Measurements from ENCODE around the gene SOX13.

SOX13 gene

DNA sequence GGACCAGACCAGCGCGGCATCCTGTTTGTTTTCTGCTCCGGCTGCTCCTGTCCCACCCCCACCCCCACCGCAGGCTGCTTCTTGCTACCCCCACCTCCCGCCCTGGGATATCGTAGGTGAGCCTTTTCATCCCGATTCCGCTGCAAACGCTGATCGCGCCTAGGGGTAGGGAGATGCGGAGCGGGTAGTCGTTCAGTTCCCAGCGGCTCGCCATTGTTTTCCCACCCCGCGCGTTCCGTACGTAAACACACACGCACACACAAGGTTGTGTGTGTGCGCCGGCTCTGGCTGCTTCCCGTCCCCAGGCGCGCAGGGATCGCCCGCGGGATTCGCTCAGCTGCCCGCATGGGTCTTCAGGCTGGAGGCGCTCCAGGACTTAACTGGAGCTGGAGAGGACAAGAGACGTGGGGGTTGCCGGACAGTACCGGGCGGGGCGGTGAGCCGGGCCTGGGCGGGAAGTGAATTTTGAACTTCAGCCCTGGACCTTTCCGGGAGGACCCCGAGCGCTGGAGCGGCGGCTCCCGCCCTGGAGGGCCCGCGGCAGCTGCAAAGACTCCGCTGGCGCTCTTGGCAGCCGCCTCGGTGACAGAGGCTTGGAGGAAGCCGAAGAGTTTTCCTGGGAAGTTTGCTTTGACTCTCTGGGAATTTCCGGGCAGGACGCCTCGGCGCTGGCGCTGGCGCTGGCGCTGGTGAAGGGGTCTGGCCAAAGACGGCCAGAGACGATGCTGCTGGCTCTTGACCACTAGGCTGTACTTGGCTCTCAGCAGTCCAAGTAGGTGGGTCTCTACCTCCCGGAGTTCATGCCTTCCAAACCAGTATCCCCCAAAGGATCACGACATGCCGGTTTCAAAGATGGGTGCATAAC is 1.6 kb downstream of the SOX13 start:
- TF ChIP-seq EZH2phosphoT487 (IDR thresholded peaks at IDR 0.05; ENCODE audit: borderline replicate concordance, low read length), result no peak
- TF ChIP-seq, protein P1, sequence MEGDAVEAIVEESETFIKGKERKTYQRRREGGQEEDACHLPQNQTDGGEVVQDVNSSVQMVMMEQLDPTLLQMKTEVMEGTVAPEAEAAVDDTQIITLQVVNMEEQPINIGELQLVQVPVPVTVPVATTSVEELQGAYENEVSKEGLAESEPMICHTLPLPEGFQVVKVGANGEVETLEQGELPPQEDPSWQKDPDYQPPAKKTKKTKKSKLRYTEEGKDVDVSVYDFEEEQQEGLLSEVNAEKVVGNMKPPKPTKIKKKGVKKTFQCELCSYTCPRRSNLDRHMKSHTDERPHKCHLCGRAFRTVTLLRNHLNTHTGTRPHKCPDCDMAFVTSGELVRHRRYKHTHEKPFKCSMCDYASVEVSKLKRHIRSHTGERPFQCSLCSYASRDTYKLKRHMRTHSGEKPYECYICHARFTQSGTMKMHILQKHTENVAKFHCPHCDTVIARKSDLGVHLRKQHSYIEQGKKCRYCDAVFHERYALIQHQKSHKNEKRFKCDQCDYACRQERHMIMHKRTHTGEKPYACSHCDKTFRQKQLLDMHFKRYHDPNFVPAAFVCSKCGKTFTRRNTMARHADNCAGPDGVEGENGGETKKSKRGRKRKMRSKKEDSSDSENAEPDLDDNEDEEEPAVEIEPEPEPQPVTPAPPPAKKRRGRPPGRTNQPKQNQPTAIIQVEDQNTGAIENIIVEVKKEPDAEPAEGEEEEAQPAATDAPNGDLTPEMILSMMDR (IDR thresholded peaks at IDR 0.05; ENCODE audit: low read depth, low read length, poor library complexity, severe bottlenecking), result no peak
- Histone ChIP-seq H3K27ac (ENCODE audit: low read depth, low read length) (no peak overlapping the region), H3K27me3 (ENCODE audit: control insufficient read depth, low read length) (no peaks in the 10 kb centered on the region), H3K9me2 (replicated peaks; ENCODE audit: control insufficient read depth, low read length) (no peaks in the 10 kb centered on the region), H3F3A (ENCODE audit: control insufficient read depth, insufficient read depth) (no peaks in the 10 kb centered on the region), H3K79me2 (ENCODE audit: control insufficient read depth, low read length) (no peaks in the 10 kb centered on the region), H3K4me2 (ENCODE audit: low read length) (no peak overlapping the region), H3K4me3 (ENCODE audit: low read length) (no peak overlapping the region), H3K4me1 (ENCODE audit: control insufficient read depth, low read length) (no peaks in the 10 kb centered on the region), H3K36me3 (ENCODE audit: control insufficient read depth, low read length) (no peaks in the 10 kb centered on the region), H3K9me3 (ENCODE audit: control insufficient read depth, insufficient read depth, low read length) (no peaks in the 10 kb centered on the region), H4K20me1 (ENCODE audit: control insufficient read depth, insufficient read depth, low read depth, low read length) (no peaks in the 10 kb centered on the region)

- Histone ChIP-seq H3F3A (ENCODE audit: control insufficient read depth, insufficient read depth) (no peaks in the 10 kb centered on the region), H3K79me2 (ENCODE audit: control insufficient read depth, low read length) (no peaks in the 10 kb centered on the region), H3K4me2 (ENCODE audit: low read length) (no peak overlapping the region), H3K9me2 (replicated peaks; ENCODE audit: control insufficient read depth, low read length) (no peaks in the 10 kb centered on the region), H3K9me3 (ENCODE audit: control insufficient read depth, insufficient read depth, low read length) (no peaks in the 10 kb centered on the region), H4K20me1 (ENCODE audit: control insufficient read depth, insufficient read depth, low read depth, low read length) (no peaks in the 10 kb centered on the region), H3K36me3 (ENCODE audit: control insufficient read depth, low read length) (no peaks in the 10 kb centered on the region), H3K4me3 (ENCODE audit: low read length) (no peak overlapping the region), H3K27me3 (ENCODE audit: control insufficient read depth, low read length) (no peaks in the 10 kb centered on the region), H3K27ac (ENCODE audit: low read depth, low read length) (no peak overlapping the region), H3K4me1 (ENCODE audit: control insufficient read depth, low read length) (no peaks in the 10 kb centered on the region)
- no peak for TF ChIP-seq EZH2phosphoT487 (IDR thresholded peaks at IDR 0.05; ENCODE audit: borderline replicate concordance, low read length)
- TF ChIP-seq, protein P1 (IDR thresholded peaks at IDR 0.05; ENCODE audit: low read depth, low read length, poor library complexity, severe bottlenecking), result no peak
These were observed 2.2 kb downstream of the SOX13 start for GRCh38 chr1:204075139-204075521.

DNA sequence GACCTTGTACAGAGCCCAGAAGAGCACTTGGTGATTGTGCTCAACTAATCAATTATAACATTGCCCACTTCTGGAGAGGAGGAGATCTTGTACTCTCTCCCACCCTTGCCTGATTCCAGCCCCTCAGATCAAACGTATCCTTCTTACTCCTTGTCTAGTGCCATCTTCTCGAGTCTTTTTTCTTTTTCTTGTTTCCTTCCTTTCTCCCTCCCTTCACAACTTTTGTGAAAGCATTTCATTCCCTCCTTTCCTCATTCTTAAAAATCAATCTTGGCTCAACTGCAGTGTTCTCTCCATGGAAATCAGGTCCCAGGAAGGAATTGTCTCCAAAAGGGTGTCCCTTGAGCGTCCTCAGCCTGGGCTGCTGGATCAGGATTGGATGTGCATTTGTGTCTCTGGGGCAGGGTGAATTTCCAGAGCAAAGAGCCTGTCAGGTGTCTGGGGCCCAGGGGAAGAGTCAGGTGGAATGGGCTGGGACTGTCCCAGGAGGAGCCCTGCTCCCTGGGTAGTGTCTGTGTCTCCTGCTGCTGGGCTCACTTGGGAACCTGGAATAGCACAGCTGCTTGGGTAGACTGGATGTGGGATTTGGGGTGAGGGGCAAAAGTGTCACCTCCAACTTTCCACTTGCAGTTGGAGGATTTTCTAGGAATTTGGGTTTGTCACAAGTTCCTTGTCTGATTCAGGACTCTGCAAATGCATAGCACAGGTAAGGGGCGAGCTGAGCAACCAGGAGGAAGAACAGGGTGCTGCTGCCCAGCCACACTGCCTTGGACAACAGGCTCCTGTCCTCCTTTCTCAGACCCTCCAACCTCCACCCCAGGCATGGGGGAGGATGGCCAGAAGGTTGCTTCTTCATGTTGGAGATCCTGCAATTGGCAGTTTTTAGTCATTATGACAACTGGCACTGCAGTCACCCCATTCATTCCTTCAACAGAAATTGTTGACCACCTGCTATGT is 3.3 kb downstream of the SOX13 start:
- Histone ChIP-seq H3K9me2 (replicated peaks; ENCODE audit: control insufficient read depth, low read length) (no peaks in the 10 kb centered on the region), H3F3A (ENCODE audit: control insufficient read depth, insufficient read depth) (no peaks in the 10 kb centered on the region), H4K20me1 (ENCODE audit: control insufficient read depth, insufficient read depth, low read depth, low read length) (no peaks in the 10 kb centered on the region), H3K79me2 (ENCODE audit: control insufficient read depth, low read length) (no peaks in the 10 kb centered on the region), H3K4me3 (ENCODE audit: low read length) (no peak overlapping the region), H3K9me3 (ENCODE audit: control insufficient read depth, insufficient read depth, low read length) (no peaks in the 10 kb centered on the region), H3K27ac (ENCODE audit: low read depth, low read length) (no peak overlapping the region), H3K4me2 (ENCODE audit: low read length) (no peak overlapping the region), H3K27me3 (ENCODE audit: control insufficient read depth, low read length) (no peaks in the 10 kb centered on the region), H3K4me1 (ENCODE audit: control insufficient read depth, low read length) (no peaks in the 10 kb centered on the region), H3K36me3 (ENCODE audit: control insufficient read depth, low read length) (no peaks in the 10 kb centered on the region)
- TF ChIP-seq, protein P1 (IDR thresholded peaks at IDR 0.05; ENCODE audit: low read depth, low read length, poor library complexity, severe bottlenecking), result no peak
- no peak for TF ChIP-seq EZH2phosphoT487 (IDR thresholded peaks at IDR 0.05; ENCODE audit: borderline replicate concordance, low read length)

All from DOHH2 (cell line).